ENCODE measurements around the gene PIEZO1.

PIEZO1 gene

GRCh38 chr16:88715312-88716190 is 69.5 kb downstream of the PIEZO1 start:
- no peak for DNase-seq

GRCh38 chr16:88714420-88715302 is 70.4 kb downstream of the PIEZO1 start:
- DNase-seq: no peak

GRCh38 chr16:88713568-88714419 is 71.2 kb downstream of the PIEZO1 start:
- no peak for DNase-seq

GRCh38 chr16:88713054-88713453 is 72.0 kb downstream of the PIEZO1 start:
- DNase-seq: no peak

GRCh38 chr16:88712362-88712979 is 72.5 kb downstream of the PIEZO1 start:
- DNase-seq: no peak

- no peak for DNase-seq
These were observed 73.2 kb downstream of the PIEZO1 start for GRCh38 chr16:88711750-88712340.

- no peak for DNase-seq
These were observed 74.5 kb downstream of the PIEZO1 start for GRCh38 chr16:88710556-88710955.

- DNase-seq: no peak
These were observed 77.8 kb downstream of the PIEZO1 start for GRCh38 chr16:88706965-88707826.

GRCh38 chr16:88706229-88706964 is 78.6 kb downstream of the PIEZO1 start, which contains the start of the genes CTU2 and RNF166:
TSS of gene CTU2 (plus strand) at chr16:88706503. CDS start at chr16:88706531, 28 bp downstream.
TSS of gene RNF166 (minus strand) at chr16:88706408. CDS start at chr16:88706325, 83 bp downstream.
- no peak for DNase-seq

- no peak for DNase-seq
These were observed 79.2 kb downstream of the PIEZO1 start for GRCh38 chr16:88705801-88706228.

- DNase-seq: no peak
These were observed 79.8 kb downstream of the PIEZO1 start for GRCh38 chr16:88705076-88705684.

- no peak for DNase-seq
These were observed 81.3 kb downstream of the PIEZO1 start for GRCh38 chr16:88703486-88704309.

GRCh38 chr16:88702371-88703210 is 82.4 kb downstream of the PIEZO1 start:
- no peak for DNase-seq

- no peak for DNase-seq
These were observed 83.2 kb downstream of the PIEZO1 start for GRCh38 chr16:88701581-88702370.

- DNase-seq: no peak
These were observed 84.2 kb downstream of the PIEZO1 start for GRCh38 chr16:88700636-88701482.

- DNase-seq: no peak
These were observed 84.7 kb downstream of the PIEZO1 start for GRCh38 chr16:88700322-88700635.

Data from NCI-H1417 treated with DMSO at 0.1 percent for 48 hours (cell line).